Gastrocnemius medialis (tissue), 4 donors: ENCODE data around the gene KCNK2.

Experiments used
- POLR2A ChIP-seq, 2 donors: fragments of 450-650 bp; IDR thresholded peaks; one replicate each; pipeline ENCODE4 v1.6.1; 2017; ENCODE audit warnings: antibody characterized with exemption in 2 of 2, mild to moderate bottlenecking in 2 of 2, moderate library complexity in 2 of 2
- TF ChIP-seq, protein P1 (sequence below), 5 experiments: fragments of 450-650 bp in 3 of 5; fragments of 200-600 bp in 2 of 5; sonication (generic) in 2 of 5; IDR thresholded peaks in 4 of 5; conservative IDR thresholded peaks in 1 of 5; 1 replicate in 4 of 5; 2 replicates in 1 of 5; pipeline ENCODE4 v1.5.1; 2016 to 2019; ENCODE audit warnings: antibody characterized with exemption in 5 of 5, mild to moderate bottlenecking in 3 of 5, moderate library complexity in 3 of 5

DNA sequence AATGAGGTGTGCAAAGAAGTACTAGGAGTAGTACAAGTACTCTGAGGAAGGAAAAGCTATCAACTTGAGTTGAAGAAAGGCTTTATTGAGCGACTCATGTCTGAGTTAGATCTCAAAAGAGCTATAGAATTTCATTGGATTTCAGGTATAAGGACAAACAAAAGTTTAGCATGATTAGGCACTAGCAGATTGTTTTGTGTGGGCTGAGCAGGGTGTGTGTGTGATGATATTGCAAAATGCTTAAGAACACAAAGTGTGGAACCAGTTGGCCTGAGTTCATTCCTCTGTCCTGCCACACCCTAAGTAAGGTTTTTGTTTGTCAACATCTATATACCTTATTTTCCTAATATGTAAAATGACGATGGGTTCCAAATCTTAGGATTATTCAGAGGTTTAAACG, 158.9 kb downstream of the KCNK2 start:
- TF ChIP-seq, protein P1, sequence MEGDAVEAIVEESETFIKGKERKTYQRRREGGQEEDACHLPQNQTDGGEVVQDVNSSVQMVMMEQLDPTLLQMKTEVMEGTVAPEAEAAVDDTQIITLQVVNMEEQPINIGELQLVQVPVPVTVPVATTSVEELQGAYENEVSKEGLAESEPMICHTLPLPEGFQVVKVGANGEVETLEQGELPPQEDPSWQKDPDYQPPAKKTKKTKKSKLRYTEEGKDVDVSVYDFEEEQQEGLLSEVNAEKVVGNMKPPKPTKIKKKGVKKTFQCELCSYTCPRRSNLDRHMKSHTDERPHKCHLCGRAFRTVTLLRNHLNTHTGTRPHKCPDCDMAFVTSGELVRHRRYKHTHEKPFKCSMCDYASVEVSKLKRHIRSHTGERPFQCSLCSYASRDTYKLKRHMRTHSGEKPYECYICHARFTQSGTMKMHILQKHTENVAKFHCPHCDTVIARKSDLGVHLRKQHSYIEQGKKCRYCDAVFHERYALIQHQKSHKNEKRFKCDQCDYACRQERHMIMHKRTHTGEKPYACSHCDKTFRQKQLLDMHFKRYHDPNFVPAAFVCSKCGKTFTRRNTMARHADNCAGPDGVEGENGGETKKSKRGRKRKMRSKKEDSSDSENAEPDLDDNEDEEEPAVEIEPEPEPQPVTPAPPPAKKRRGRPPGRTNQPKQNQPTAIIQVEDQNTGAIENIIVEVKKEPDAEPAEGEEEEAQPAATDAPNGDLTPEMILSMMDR (IDR thresholded peaks at IDR 0.05 in 4 of 5, conservative IDR thresholded peaks at IDR 0.05 in 1 of 5) = no peak
- TF ChIP-seq POLR2A (IDR thresholded peaks at IDR 0.05) = no peak
